ENCODE measurements around the gene DHRS12.

Gene DHRS12

GRCh38 chr13:51747438-51748434 lies 56.2 kb downstream of the DHRS12 start:
- DNase-seq = no peak

- no peak for DNase-seq
Observed at GRCh38 chr13:51746802-51747201, 57.2 kb downstream of the DHRS12 start.

DNA sequence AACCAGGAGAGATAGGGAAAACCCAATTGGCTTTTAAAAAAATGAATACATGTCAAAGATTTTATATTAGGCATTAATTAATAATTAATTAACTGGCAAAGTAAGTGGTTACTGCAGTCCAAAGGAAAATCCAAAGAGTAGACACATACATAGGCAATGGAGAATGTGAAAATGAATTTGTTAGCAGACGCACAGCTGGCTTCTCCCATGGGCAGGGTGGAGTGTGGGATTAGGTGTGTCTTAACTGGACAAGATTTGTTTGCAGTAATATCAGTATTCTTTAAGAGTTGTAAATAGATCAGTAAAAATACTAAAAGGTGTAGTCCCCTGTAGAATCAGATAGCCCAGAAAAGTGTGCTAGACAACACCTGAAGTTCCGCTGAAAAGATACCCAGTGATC lies 58.7 kb downstream of the DHRS12 start:
- DNase-seq = no peak

DNA sequence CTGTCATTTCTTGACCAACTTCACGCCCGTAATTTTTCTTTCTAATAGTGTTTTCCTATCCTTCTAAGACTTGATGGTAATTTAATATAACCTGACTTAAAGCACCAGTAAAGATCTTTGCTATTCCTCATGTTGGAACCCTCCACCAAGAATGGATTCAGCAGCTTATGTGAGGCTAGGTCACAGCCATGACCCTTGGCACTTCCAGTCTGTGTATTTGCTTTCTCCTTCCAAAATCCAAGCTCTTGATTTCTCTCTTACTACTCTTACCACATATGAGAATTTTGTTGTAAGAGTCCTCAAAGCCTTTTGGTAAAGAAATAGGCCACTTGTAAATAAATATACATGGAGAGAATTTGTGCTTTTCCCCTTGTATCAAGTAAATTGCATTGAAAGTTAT lies 61.4 kb downstream of the DHRS12 start:
- no peak for DNase-seq

GRCh38 chr13:51742031-51742430 lies 61.9 kb downstream of the DHRS12 start:
- no peak for DNase-seq

DNA sequence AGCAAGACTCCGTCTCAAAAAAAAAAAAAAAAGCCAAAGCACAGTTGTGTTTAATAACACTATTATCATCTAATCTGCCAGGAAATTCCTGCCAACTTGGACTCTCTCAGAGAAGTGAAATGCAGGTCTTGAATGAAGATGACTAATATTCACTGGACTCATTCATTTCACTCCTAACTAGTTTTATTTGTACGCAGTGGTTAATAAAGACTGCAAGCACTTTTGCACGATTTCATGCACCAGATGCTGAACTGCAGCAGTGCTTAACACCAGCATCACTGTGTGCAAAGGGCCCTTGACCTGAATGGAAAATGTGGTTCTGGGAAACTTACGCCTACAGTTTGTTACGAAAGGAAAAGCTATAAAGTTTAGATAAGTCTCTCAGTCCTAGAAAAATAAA lies 63.3 kb downstream of the DHRS12 start:
- DNase-seq = no peak

DNA sequence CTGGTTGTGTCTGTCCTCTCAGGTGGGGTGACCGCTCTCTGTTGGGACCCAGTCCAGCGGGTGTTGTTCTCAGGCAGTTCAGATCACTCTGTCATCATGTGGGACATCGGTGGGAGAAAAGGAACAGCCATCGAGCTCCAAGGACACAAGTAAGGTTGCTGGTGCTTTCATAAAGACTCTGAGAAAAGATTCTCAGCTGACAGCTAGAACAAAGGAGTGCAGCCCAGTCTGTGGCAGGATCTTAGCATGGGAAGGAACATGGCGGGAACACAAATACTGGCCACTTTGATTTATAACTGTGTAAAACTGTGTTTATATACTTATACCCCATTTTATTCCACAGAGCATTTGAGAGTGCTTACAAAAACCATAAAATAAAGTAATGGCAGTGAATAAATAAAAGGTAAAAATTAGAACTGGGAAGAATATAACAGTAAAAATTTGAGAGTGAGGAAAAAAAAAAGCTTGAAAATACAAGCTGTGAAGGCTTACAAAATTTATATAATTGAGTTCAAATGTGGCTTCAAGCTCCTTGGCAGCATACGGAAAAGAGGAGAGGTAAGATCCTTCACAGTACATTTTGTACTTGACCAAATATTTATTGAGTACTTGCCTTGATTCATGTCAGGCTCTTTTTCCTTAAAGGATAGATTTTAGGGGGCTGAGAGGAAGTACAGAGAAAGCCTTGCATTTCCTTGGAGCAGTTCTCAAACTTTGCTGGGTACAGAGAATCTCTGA lies 64.8 kb downstream of the DHRS12 start:
- no peak for DNase-seq

DNA sequence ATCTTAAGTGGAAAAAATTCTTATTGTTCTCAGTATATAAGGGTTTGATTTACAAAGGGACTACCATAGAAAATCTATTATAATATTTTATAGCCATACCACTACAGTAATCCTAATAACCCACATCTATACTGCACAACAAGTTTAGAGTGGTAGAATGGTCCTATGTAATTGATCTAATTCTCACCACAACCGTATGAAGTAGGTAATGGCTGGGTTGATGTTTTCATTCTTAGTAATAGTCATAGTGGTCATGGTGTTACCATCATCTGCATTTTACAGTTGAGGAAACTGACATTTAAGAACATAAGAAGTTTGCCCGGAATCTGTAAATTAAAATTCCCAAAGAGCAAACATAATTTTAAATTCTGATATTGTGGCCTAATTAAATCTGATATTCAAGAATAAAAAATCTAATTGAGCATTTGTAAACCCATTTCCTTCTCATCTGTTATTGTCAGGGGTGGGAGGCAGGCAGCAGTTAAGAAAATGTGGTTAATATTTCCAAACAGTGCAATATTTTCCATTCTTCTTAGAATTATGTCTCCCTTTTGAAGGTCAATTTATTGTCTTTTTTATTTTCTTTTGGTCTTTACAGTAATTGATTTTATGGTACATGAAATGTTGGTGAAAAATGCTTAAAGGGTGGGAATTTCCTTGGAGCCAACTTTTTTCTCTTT lies 65.6 kb downstream of the DHRS12 start:
- DNase-seq = no peak

GRCh38 chr13:51737609-51738008 lies 66.4 kb downstream of the DHRS12 start:
- no peak for DNase-seq

DNA sequence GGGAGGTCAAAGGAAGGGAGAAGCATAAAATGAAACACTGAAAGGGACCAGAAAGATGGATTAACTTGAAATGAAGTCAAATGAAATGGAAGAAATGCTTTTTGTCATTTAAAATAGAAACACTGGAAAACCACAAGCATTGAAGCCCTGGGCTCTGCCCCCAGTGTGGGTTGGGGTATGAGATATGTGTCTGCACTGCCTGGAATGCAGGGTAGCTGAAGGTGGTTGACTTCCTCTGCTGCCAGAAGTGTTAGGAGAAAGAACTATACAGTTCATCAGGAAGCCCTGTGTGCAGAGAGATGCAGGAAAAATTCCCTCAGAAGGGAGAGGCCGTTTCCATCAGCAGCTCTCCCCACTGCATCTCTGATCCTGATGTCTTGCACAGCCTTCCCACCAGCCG lies 69.2 kb downstream of the DHRS12 start:
- no peak for DNase-seq

GRCh38 chr13:51733374-51734298 lies 70.3 kb downstream of the DHRS12 start:
- DNase-seq = no peak

DNA sequence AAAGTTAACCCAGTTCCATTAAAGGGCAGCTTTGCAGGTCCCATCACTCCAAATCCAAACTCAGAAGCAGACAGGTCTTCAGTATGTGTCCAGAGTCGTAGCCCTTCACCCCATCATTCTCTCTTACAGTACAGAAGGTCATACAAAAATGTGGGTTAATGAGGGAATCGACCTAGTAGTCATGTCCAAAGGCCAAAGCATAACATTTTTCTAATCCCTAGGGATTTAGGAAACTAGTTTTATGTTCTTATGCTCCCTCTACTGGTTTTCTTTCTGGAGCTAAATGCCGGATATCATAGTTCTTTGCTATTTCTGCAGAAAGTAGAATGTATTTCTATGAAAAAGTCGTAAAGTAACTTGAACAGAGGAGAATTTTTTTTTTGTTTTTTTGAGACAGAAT lies 72.2 kb downstream of the DHRS12 start:
- no peak for DNase-seq

DNA sequence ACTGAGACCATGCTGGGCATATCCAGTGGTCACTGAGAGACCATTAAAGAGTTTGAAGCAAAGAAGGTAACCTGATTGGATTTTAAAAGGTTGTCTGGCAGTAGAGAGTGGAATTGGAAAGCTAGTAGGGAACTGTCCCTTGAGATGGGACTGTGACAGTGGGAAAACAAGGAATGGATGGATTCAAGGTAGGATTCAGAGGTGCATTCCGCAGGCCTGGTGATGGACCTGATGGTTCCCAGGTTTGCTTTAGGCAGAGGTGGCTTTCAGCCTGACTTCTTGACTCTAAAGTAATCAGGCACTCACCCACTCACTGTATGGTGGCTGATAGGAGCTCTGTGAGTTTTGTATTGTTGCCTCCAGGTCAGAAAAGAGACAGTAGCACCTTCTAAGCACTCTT lies 73.0 kb downstream of the DHRS12 start:
- DNase-seq = no peak

GRCh38 chr13:51729866-51730553 lies 74.0 kb downstream of the DHRS12 start:
- DNase-seq = no peak

- no peak for DNase-seq
Observed at GRCh38 chr13:51728972-51729371, 75.0 kb downstream of the DHRS12 start.

DNA sequence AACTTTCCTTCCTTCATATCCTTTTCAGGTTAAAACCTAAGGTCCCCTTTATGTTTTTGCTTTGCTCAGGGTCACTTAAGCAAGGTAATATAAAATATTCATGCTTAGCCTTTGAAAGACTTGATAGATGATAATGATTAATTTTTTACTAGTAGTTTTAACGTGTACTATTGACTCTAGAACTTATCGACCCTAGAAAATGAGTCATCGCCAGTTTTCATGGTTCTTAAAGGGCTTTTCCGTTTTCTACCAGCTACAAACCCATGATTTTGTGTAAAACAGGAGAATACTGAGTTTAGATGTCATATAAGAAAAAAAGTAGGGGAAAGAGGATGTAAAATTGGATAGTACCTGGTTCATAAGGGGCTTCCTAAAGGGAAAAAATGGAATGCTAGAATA lies 75.7 kb downstream of the DHRS12 start:
- DNase-seq = no peak

GRCh38 chr13:51727634-51728274 lies 76.2 kb downstream of the DHRS12 start:
- DNase-seq = no peak

DNA sequence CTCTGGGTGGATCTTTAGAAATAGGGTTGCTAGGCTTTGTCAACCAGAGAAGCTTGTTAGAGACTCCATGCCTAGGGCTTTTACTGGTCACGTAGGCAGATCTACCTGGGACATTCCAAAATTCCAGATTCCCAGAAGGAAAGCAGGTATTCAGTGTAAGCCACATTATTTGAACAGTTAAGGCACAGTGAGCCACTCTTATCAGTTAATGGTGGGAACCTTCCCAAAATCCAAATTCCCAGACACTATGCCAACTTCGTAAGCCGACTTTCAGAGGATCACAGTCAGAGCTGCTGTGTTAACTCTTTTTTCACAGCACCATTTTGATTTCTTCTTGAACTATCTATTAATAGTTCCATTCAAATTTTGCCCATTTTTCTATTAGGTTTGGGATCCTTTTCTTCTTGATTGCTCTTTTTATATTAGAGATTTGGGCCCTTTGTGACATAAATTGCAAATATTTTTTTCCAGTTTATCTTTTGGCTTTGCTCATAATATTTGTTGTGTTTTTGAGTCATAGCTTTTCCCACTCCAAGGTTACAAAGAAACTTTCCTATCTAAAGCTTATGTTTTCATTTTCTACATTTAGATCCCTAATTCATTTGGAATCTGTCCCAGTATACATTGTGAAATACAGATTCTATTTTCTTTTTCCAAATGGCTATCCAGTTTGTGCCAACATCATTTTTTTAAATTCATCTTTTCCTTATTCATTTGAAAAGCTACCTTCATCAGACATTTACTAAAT lies 77.3 kb downstream of the DHRS12 start:
- no peak for DNase-seq

GRCh38 chr13:51724721-51725120 lies 79.2 kb downstream of the DHRS12 start:
- no peak for DNase-seq

- DNase-seq = no peak
Observed at GRCh38 chr13:51723529-51723928, 80.4 kb downstream of the DHRS12 start.
